Fibroblast of villous mesenchyme (primary cell): ENCODE measurements around the gene TTK. TPM values are rescaled to one million over a fixed set of nuclear protein-coding genes. Genes with fewer than 3 reads are reported as not detected.

ENCODE experiments used
- DNase-seq: peaks from one replicate; pipeline ENCODE4 v3.0.0-alpha.2; 2010; ENCODE audit warnings: low read depth
- H3K4me3 ChIP-seq: 2 replicates; pipeline ENCODE4 v1.5.1; 2011; ENCODE audit warnings: low read depth, mild to moderate bottlenecking, low read length
- total RNA-seq: library from RNA; depleted of rRNA; stranded (reverse); fragments of >200 nt; gene quantifications from 2 replicates; pipeline ENCODE4 v1.2.3, GENCODE V29; 2012
- TF ChIP-seq, protein P1 (sequence below): IDR thresholded peaks from 2 replicates; pipeline ENCODE4 v1.5.1; 2012; ENCODE audit warnings: low read depth, mild to moderate bottlenecking, low read length; ENCODE audit not compliant: insufficient read depth

Gene TTK
- total RNA-seq, 1 donor = 27.6 TPM

GRCh38 chr6:79981652-79982051 lies 22.8 kb upstream of the TTK start:
- no peak for DNase-seq
- H3K4me3 ChIP-seq = no peak overlapping the region
- TF ChIP-seq, protein P1, sequence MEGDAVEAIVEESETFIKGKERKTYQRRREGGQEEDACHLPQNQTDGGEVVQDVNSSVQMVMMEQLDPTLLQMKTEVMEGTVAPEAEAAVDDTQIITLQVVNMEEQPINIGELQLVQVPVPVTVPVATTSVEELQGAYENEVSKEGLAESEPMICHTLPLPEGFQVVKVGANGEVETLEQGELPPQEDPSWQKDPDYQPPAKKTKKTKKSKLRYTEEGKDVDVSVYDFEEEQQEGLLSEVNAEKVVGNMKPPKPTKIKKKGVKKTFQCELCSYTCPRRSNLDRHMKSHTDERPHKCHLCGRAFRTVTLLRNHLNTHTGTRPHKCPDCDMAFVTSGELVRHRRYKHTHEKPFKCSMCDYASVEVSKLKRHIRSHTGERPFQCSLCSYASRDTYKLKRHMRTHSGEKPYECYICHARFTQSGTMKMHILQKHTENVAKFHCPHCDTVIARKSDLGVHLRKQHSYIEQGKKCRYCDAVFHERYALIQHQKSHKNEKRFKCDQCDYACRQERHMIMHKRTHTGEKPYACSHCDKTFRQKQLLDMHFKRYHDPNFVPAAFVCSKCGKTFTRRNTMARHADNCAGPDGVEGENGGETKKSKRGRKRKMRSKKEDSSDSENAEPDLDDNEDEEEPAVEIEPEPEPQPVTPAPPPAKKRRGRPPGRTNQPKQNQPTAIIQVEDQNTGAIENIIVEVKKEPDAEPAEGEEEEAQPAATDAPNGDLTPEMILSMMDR = no peak

DNA sequence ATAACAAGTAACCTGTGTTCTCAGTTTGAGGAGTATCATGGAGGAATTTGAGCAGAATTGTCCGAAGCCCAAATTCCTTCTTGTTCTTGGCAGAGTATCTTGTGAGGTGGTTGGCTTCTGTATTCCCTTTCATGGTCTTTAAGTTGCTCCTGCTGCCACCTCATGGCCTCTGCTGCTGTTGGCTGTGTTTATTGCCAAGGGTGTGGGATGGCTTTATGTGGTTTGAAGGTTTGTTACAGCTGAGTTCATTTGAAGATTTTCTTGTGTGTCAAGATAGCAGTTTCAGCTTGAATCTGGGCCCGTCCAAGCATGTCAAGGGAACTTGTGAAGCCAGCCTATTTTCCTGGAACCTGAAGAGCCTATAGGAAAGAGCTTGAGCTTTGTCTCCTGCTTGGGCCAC lies 20.2 kb upstream of the TTK start:
- H3K4me3 ChIP-seq = no peak overlapping the region
- TF ChIP-seq, protein P1 = no peak
- peak; percentile 3 for DNase-seq

- H3K4me3 ChIP-seq = no peak overlapping the region
- TF ChIP-seq, protein P1 = no peak
- no peak for DNase-seq
Observed at GRCh38 chr6:79985128-79985527, 19.3 kb upstream of the TTK start.

- TF ChIP-seq, protein P1 = no peak
- DNase-seq = no peak
Observed at GRCh38 chr6:79989641-79990040, 14.8 kb upstream of the TTK start.

DNA sequence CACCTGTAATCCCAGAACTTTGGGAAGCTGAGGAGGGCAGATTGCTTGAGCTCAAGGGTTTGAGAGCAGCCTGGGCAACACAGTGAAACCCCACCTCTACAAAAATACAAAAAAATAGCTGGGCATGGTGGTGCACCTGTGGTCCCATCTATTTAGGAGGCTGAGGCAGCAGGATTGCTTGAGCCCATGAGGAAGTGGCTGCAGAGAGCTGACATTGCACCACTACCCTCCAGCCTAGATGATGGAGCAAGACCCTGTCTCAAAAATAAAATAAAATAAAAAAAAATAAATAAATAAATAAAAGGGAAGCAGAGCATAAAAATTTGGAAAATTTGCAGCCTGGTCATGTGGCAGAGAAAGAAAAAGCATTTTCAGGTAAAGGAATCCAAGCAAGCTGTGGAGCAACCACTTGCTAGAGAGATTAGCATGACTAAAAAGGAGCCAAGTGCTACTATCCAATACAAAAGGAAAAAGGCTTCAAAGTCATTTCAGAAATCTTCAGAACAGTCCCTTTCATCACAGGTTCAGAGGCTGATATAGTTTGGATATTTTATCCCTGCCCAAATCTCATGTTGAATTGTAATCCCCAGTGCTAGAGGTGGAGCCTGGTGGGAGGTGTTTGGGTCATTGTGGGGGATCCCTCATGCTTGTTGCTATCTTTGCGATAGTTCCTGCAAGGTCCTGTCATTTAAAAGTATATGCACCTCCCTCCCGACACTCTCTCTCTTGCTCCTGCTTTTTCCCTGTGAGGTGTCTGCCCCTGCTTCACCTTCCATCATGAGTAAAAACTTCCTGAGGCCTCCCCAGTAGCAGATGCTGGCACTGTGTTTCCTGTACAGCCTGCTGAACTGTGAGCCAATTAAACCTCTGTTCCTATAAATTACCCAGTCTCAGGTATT lies 11.2 kb upstream of the TTK start:
- no peak for DNase-seq
- TF ChIP-seq, protein P1 = no peak

More at GRCh38 chr6:79989641-79990040, 14.8 kb upstream of the TTK start:
- H3K4me3 ChIP-seq = no peak overlapping the region

DNA sequence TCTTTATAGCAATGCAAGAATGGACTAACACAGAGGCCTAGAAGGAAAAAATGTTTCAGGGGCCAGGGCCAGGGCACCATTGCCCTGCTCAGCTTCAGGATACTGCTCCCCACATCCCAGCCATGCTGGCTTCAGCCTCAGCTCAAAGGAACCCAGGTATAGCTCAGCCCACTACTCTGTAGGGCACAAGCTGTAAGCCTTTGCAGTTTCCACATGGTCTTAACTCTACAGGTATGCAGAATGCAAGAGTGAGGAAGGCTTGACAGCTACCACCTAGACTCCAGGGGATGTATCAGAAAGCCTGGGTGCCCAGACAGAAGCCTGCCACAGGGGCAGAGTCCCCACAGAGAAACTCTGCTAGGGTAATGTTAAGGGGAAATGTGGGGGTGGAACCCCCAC lies 10.5 kb upstream of the TTK start:
- H3K4me3 ChIP-seq = no peak overlapping the region
- TF ChIP-seq, protein P1 = no peak
- DNase-seq = no peak

More for the DNA sequence above, 11.2 kb upstream of the TTK start:
- no peak overlapping the region for H3K4me3 ChIP-seq
